T-helper 2 cell treated with Interferon-gamma antibody and Interleukin-4, amounts not matched to agents 5 μg/mL and 100 μg/mL, for 36 hours (primary cell): ENCODE results near the gene PIWIL4.

Source experiments
- DNase-seq: peaks from one replicate; pipeline ENCODE4 v3.0.0; 2021; ENCODE audit warnings: low spot score
- H3K27ac Mint-ChIP-seq: one replicate; pipeline ENCODE4 v1.8.0; 2021; ENCODE audit warnings: mild to moderate bottlenecking, mixed read lengths
- H3K27me3 Mint-ChIP-seq: one replicate; pipeline ENCODE4 v1.8.0; 2021; ENCODE audit warnings: low read depth, mixed read lengths
- H3K36me3 Mint-ChIP-seq: one replicate; pipeline ENCODE4 v1.8.0; 2021; ENCODE audit warnings: low read depth, mixed read lengths
- H3K4me1 Mint-ChIP-seq: one replicate; pipeline ENCODE4 v1.8.0; 2021; ENCODE audit warnings: low read depth, mixed read lengths
- H3K4me3 Mint-ChIP-seq: one replicate; pipeline ENCODE4 v1.8.0; 2022; ENCODE audit warnings: mild to moderate bottlenecking, moderate library complexity, mixed read lengths
- H3K9me3 Mint-ChIP-seq: one replicate; pipeline ENCODE4 v1.8.0; 2021; ENCODE audit warnings: mixed read lengths

PIWIL4 gene

GRCh38 chr11:94661444-94661843 lies 94.3 kb downstream of the PIWIL4 start:
- H3K36me3 Mint-ChIP-seq, result no peaks in the 10 kb centered on the region
- H3K27ac Mint-ChIP-seq, result no peak overlapping the region
- no peak overlapping the region for H3K4me3 Mint-ChIP-seq
- no peak for DNase-seq
- H3K9me3 Mint-ChIP-seq, result no peaks in the 10 kb centered on the region
- peaks cover 3% of the 10 kb centered on the region for H3K4me1 Mint-ChIP-seq
- H3K27me3 Mint-ChIP-seq, result peaks cover 21% of the 10 kb centered on the region

GRCh38 chr11:94662065-94662779 lies 95.1 kb downstream of the PIWIL4 start:
- Mint-ChIP-seq H3K4me1 (peaks cover 3% of the 10 kb centered on the region), H3K9me3 (no peaks in the 10 kb centered on the region), H3K4me3 (no peak overlapping the region), H3K27ac (no peak overlapping the region), H3K27me3 (peaks cover 15% of the 10 kb centered on the region), H3K36me3 (no peaks in the 10 kb centered on the region)
- no peak for DNase-seq

- Mint-ChIP-seq H3K9me3 (no peaks in the 10 kb centered on the region), H3K27ac (no peak overlapping the region), H3K27me3 (peaks cover 11% of the 10 kb centered on the region), H3K4me1 (peaks cover 3% of the 10 kb centered on the region), H3K4me3 (no peak overlapping the region), H3K36me3 (no peaks in the 10 kb centered on the region)
- DNase-seq, result no peak
Observed at GRCh38 chr11:94662846-94663390, 95.8 kb downstream of the PIWIL4 start.

- DNase-seq, result no peak
- Mint-ChIP-seq H3K4me3 (no peak overlapping the region), H3K36me3 (no peaks in the 10 kb centered on the region), H3K27me3 (peaks cover 6% of the 10 kb centered on the region), H3K9me3 (no peaks in the 10 kb centered on the region), H3K27ac (no peak overlapping the region), H3K4me1 (peaks cover 3% of the 10 kb centered on the region)
Observed at GRCh38 chr11:94664346-94664745, 97.2 kb downstream of the PIWIL4 start.

- Mint-ChIP-seq H3K4me1 (peaks cover 3% of the 10 kb centered on the region), H3K36me3 (no peaks in the 10 kb centered on the region)
Observed at GRCh38 chr11:94665116-94665659, 98.0 kb downstream of the PIWIL4 start.

GRCh38 chr11:94666792-94667721 lies 99.9 kb downstream of the PIWIL4 start:
- no peaks in the 10 kb centered on the region for H3K4me1 Mint-ChIP-seq
- no peak overlapping the region for H3K27ac Mint-ChIP-seq
- no peaks in the 10 kb centered on the region for H3K36me3 Mint-ChIP-seq
- H3K27me3 Mint-ChIP-seq, result no peaks in the 10 kb centered on the region
- H3K9me3 Mint-ChIP-seq, result no peaks in the 10 kb centered on the region
- H3K4me3 Mint-ChIP-seq, result no peak overlapping the region
- DNase-seq, result no peak

More at GRCh38 chr11:94665116-94665659, 98.0 kb downstream of the PIWIL4 start:
- no peak for DNase-seq
- H3K9me3 Mint-ChIP-seq, result no peaks in the 10 kb centered on the region
- H3K4me3 Mint-ChIP-seq, result no peak overlapping the region
- peaks cover 6% of the 10 kb centered on the region for H3K27me3 Mint-ChIP-seq
- H3K27ac Mint-ChIP-seq, result no peak overlapping the region

- H3K36me3 Mint-ChIP-seq, result no peaks in the 10 kb centered on the region
- no peaks in the 10 kb centered on the region for H3K9me3 Mint-ChIP-seq
- H3K4me3 Mint-ChIP-seq, result no peak overlapping the region
- no peaks in the 10 kb centered on the region for H3K4me1 Mint-ChIP-seq
- DNase-seq, result no peak
- no peak overlapping the region for H3K27ac Mint-ChIP-seq
- no peaks in the 10 kb centered on the region for H3K27me3 Mint-ChIP-seq
Observed at GRCh38 chr11:94668212-94668793, 101.1 kb downstream of the PIWIL4 start.

- H3K4me1 Mint-ChIP-seq, result no peaks in the 10 kb centered on the region
- no peaks in the 10 kb centered on the region for H3K36me3 Mint-ChIP-seq
- DNase-seq, result no peak
- H3K27ac Mint-ChIP-seq, result no peak overlapping the region
- H3K4me3 Mint-ChIP-seq, result no peak overlapping the region
- no peaks in the 10 kb centered on the region for H3K27me3 Mint-ChIP-seq
- no peaks in the 10 kb centered on the region for H3K9me3 Mint-ChIP-seq
Observed at GRCh38 chr11:94669023-94669422, 101.9 kb downstream of the PIWIL4 start.
